Measurements from ENCODE around the gene KANSL1.

- TF ChIP-seq POLR2A (IDR thresholded peaks at IDR 0.05) (no peak), CTCF (IDR thresholded peaks at IDR 0.05) (no peak)
Measured at GRCh38 chr17:46175891-46176290, 17.3 kb downstream of the KANSL1 start.
